A549 treated with GW870086 at 1 μM for 4 hours (cell line): ENCODE data around the gene LBP. TPM values are rescaled to one million over a fixed set of nuclear protein-coding genes. Genes with fewer than 3 reads are reported as not detected.

Source experiments
- total RNA-seq: library from RNA; stranded (reverse); fragments of 200-300 nt; extraction: Qiagen RNA extraction; gene quantifications from 5 replicates; pipeline ENCODE4 v1.2.3, GENCODE V29; 2022; ENCODE audit warnings: low read depth

Gene LBP
- 0.96 to 1.8 TPM (median 1.1 TPM) in 5 replicates for total RNA-seq

DNA sequence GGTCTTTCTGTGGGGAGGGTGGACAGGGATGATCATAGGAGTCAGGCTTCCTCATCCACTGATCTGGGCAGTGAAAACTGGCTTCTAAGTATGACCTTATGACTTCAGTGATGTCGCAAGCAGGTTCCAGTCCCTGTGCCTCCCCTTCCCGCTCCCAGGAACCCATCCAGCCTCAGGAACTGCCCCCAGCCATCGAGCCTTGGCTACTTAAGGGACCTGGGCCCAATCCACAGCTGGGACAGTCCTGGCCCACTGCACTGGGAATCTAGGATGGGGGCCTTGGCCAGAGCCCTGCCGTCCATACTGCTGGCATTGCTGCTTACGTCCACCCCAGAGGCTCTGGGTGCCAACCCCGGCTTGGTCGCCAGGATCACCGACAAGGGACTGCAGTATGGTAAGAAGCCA lies at the start of gene LBP:
Gene LBP (plus strand): TSS at position 236 of the 405 bp plus-strand sequence. CDS start 35 bp downstream, at position 271.

GRCh38 chr20:38303908-38304379 lies 42.3 kb upstream of the LBP start, which contains the start of gene BPI:
Gene BPI, plus strand, starts transcription at chr20:38304156. Its CDS starts 68 bp downstream, at chr20:38304224.

Other genes starting within 250 kb of the LBP start
- gene TGM2, start 181.2 kb upstream of the LBP start, total RNA-seq: 316 to 478 TPM (median 426 TPM) in 5 replicates
- 0.13 to 0.18 TPM (median 0.14 TPM) in 4 of 5 replicates, not detected in the other for gene KIAA1755, start 85.7 kb upstream of the LBP start, total RNA-seq
- not detected in 5 replicates for gene BPI, start 42.3 kb upstream of the LBP start, total RNA-seq
- 187 to 224 TPM (median 198 TPM) in 5 replicates for gene SNHG17, start 88.8 kb downstream of the LBP start, total RNA-seq
- gene RALGAPB, start 126.4 kb downstream of the LBP start, total RNA-seq: 11.7 to 20.5 TPM (median 17.4 TPM) in 5 replicates
- gene ADIG, start 234.7 kb downstream of the LBP start, total RNA-seq: not detected in 5 replicates